HG03060 (cell line): ENCODE measurements around the gene SLC10A7.

Source experiments
- ATAC-seq: cut with Tn5 transposase; IDR thresholded peaks from one replicate; pipeline ENCODE4 v1.9.1; 2021; ENCODE audit warnings: low read depth, moderate number of reproducible peaks; ENCODE audit not compliant: unreplicated experiment

SLC10A7 gene

GRCh38 chr4:146498291-146498690, 23.4 kb downstream of the SLC10A7 start:
- no peak for ATAC-seq

GRCh38 chr4:146495269-146495668, 26.5 kb downstream of the SLC10A7 start:
- no peak for ATAC-seq

- no peak for ATAC-seq
Measured at GRCh38 chr4:146494143-146494542, 27.6 kb downstream of the SLC10A7 start.

- no peak for ATAC-seq
Measured at GRCh38 chr4:146490106-146490505, 31.6 kb downstream of the SLC10A7 start.

GRCh38 chr4:146488495-146489174, 33.1 kb downstream of the SLC10A7 start:
- no peak for ATAC-seq

- ATAC-seq, result peak; percentile 65
Measured at GRCh38 chr4:146486565-146486964, 35.2 kb downstream of the SLC10A7 start.

- peak; percentile 38 for ATAC-seq
Measured at GRCh38 chr4:146485968-146486367, 35.8 kb downstream of the SLC10A7 start.

GRCh38 chr4:146482788-146483187, 39.0 kb downstream of the SLC10A7 start:
- ATAC-seq, result no peak

- ATAC-seq, result no peak
Measured at GRCh38 chr4:146481246-146481645, 40.5 kb downstream of the SLC10A7 start.

- no peak for ATAC-seq
Measured at GRCh38 chr4:146478009-146478408, 43.7 kb downstream of the SLC10A7 start.

GRCh38 chr4:146477054-146477453, 44.7 kb downstream of the SLC10A7 start:
- no peak for ATAC-seq

- ATAC-seq, result no peak
Measured at GRCh38 chr4:146472404-146472803, 49.3 kb downstream of the SLC10A7 start.

GRCh38 chr4:146470604-146471003, 51.1 kb downstream of the SLC10A7 start:
- no peak for ATAC-seq

GRCh38 chr4:146469022-146469421, 52.7 kb downstream of the SLC10A7 start:
- ATAC-seq, result no peak

- ATAC-seq, result no peak
Measured at GRCh38 chr4:146465628-146466027, 56.1 kb downstream of the SLC10A7 start.

GRCh38 chr4:146462251-146462650, 59.5 kb downstream of the SLC10A7 start:
- ATAC-seq, result no peak

GRCh38 chr4:146458594-146458993, 63.1 kb downstream of the SLC10A7 start:
- ATAC-seq, result peak; percentile 70

GRCh38 chr4:146456681-146457080, 65.1 kb downstream of the SLC10A7 start:
- ATAC-seq, result no peak

GRCh38 chr4:146453181-146453807, 68.4 kb downstream of the SLC10A7 start:
- no peak for ATAC-seq

- peak; percentile 69 for ATAC-seq
Measured at GRCh38 chr4:146450524-146450923, 71.2 kb downstream of the SLC10A7 start.

GRCh38 chr4:146446555-146446954, 75.2 kb downstream of the SLC10A7 start:
- ATAC-seq, result no peak
